CD4-positive, alpha-beta T cell (primary cell): ENCODE results near the gene CACNA2D3. TPM values are rescaled to one million over a fixed set of nuclear protein-coding genes. Genes with fewer than 3 reads are reported as not detected.

Experiments
- ATAC-seq: fragments of 200-7000 bp; cut with Tn5 transposase; one replicate; pipeline ENCODE4 v1.10.0; 2022; ENCODE audit warnings: mild to moderate bottlenecking; ENCODE audit not compliant: poor library complexity
- CTCF ChIA-PET: fragments of 350-600 bp; sonication (Branson Sonifier 250); formaldehyde crosslinking; loops from one replicate; lab custom pipeline; 2021; ENCODE audit warnings: antibody characterized with exemption, inconsistent platforms; lab: Charles Lee
- POLR2A ChIA-PET: fragments of 350-600 bp; sonication (Branson Sonifier 250); formaldehyde crosslinking; loops from one replicate; lab custom pipeline; 2021; ENCODE audit warnings: antibody characterized with exemption, inconsistent platforms; lab: Charles Lee
- DNase-seq, 14 experiments: peaks; one replicate each; pipeline ENCODE4 v3.0.0-alpha.2; 2013 to 2020; ENCODE audit warnings: mixed read lengths in 2 of 14
- H3K27ac ChIP-seq, 2 donors: one replicate each; pipeline versions ENCODE4 v1.5.1 to v1.7.0; 2013; ENCODE audit warnings: low read length in 2 of 2, low read depth in 1 of 2, mild to moderate bottlenecking in 1 of 2
- H3K27me3 ChIP-seq, 2 experiments: 1 replicate in 1 of 2; 2 replicates in 1 of 2; pipeline versions ENCODE4 v1.6.1 to v1.7.0; 2013; ENCODE audit warnings: low read length in 2 of 2, control low read depth in 1 of 2, mild to moderate bottlenecking in 1 of 2, moderate library complexity in 1 of 2; ENCODE audit not compliant: insufficient read depth in 2 of 2, control insufficient read depth in 1 of 2
- H3K36me3 ChIP-seq: one replicate; pipeline ENCODE4 v1.6.1; 2013; ENCODE audit warnings: low read length, control low read depth; ENCODE audit not compliant: insufficient read depth
- H3K4me1 ChIP-seq: one replicate; pipeline ENCODE4 v1.6.1; 2013; ENCODE audit warnings: low read length, control low read depth; ENCODE audit not compliant: insufficient read depth
- H3K4me3 ChIP-seq: one replicate; pipeline ENCODE4 v1.5.1; 2013; ENCODE audit warnings: mild to moderate bottlenecking, low read length, moderate library complexity
- H3K9me3 ChIP-seq, 2 experiments: 1 replicate in 1 of 2; 2 replicates in 1 of 2; pipeline versions ENCODE4 v1.6.1 to v1.7.0; 2013; ENCODE audit warnings: low read length in 2 of 2, mild to moderate bottlenecking in 2 of 2, control low read depth in 1 of 2, moderate library complexity in 1 of 2; ENCODE audit not compliant: control insufficient read depth in 1 of 2, insufficient read depth in 1 of 2
- H3K27ac Mint-ChIP-seq: one replicate; pipeline ENCODE4 v1.8.0; 2020; ENCODE audit warnings: mixed read lengths
- H3K27me3 Mint-ChIP-seq: one replicate; pipeline ENCODE4 v1.8.0; 2021; ENCODE audit warnings: mixed read lengths
- H3K36me3 Mint-ChIP-seq: one replicate; pipeline ENCODE4 v1.8.0; 2021; ENCODE audit warnings: low read depth, mixed read lengths
- H3K4me1 Mint-ChIP-seq: one replicate; pipeline ENCODE4 v1.8.0; 2021; ENCODE audit warnings: low read depth, mixed read lengths
- H3K4me3 Mint-ChIP-seq: one replicate; pipeline ENCODE4 v1.8.0; 2020; ENCODE audit warnings: mild to moderate bottlenecking, mixed read lengths
- H3K9me3 Mint-ChIP-seq: one replicate; pipeline ENCODE4 v1.8.0; 2020; ENCODE audit warnings: mixed read lengths
- CTCF ChIP-seq: fragments of 200-600 bp; IDR thresholded peaks from one replicate; pipeline ENCODE4 v1.8.0; 2022; ENCODE audit warnings: antibody characterized with exemption, mild to moderate bottlenecking
- intact Hi-C, 2 experiments: fragments of 100-400 bp; cut with DNase I in 1 of 2; cut with micrococcal nuclease in 1 of 2; formaldehyde crosslinking; loops; one replicate each; pipeline versions ENCODE4 v1.15.1 to v1.9.0; 2023 to 2025; cut with DNase I, micrococcal nuclease
- total RNA-seq, 174 experiments: library from RNA in 2 of 174; stranded (reverse) in 2 of 174; gene quantifications; one replicate each; pipeline ENCODE4 v1.2.3 and lab custom pipeline; 2021 to 2026

Gene CACNA2D3
- total RNA-seq, 2 experiments from 2014 or later: 0.08 TPM; not detected in 1

- no peaks in the 10 kb centered on the region for H3K27me3 Mint-ChIP-seq
- H3K27ac Mint-ChIP-seq: no peak overlapping the region
- no peak for TF ChIP-seq CTCF
- ATAC-seq: no peak
- H3K4me1 Mint-ChIP-seq: no peaks in the 10 kb centered on the region
- no peak overlapping the region for H3K27ac ChIP-seq
- no peak overlapping the region for H3K4me3 Mint-ChIP-seq
- no peak overlapping the region for H3K4me3 ChIP-seq
- intact Hi-C loops: no loop called here
- no peaks in the 10 kb centered on the region for H3K36me3 ChIP-seq
- ChIA-PET CTCF (no interaction called here), POLR2A (no interaction called here)
- H3K4me1 ChIP-seq: no peaks in the 10 kb centered on the region
- no peaks in the 10 kb centered on the region for H3K27me3 ChIP-seq
- peaks cover 0 to 10% of the 10 kb centered on the region in 2 experiments for H3K9me3 ChIP-seq
- no peak for DNase-seq
- no peaks in the 10 kb centered on the region for H3K9me3 Mint-ChIP-seq
- no peaks in the 10 kb centered on the region for H3K36me3 Mint-ChIP-seq
These were observed 878.2 kb downstream of the CACNA2D3 start for GRCh38 chr3:55000546-55000945.

GRCh38 chr3:55000953-55001352 lies 878.6 kb downstream of the CACNA2D3 start:
- no peak overlapping the region for H3K4me3 ChIP-seq
- H3K4me1 Mint-ChIP-seq: no peaks in the 10 kb centered on the region
- no peaks in the 10 kb centered on the region for H3K36me3 Mint-ChIP-seq
- no peaks in the 10 kb centered on the region for H3K36me3 ChIP-seq
- H3K9me3 ChIP-seq: peaks cover 0 to 10% of the 10 kb centered on the region in 2 experiments
- no peak overlapping the region for H3K27ac ChIP-seq
- no peaks in the 10 kb centered on the region for H3K4me1 ChIP-seq
- ChIA-PET CTCF (no interaction called here), POLR2A (no interaction called here)
- H3K9me3 Mint-ChIP-seq: no peaks in the 10 kb centered on the region
- no peak for DNase-seq
- H3K27ac Mint-ChIP-seq: no peak overlapping the region
- no peak overlapping the region for H3K4me3 Mint-ChIP-seq
- no peak for ATAC-seq
- H3K27me3 ChIP-seq: no peaks in the 10 kb centered on the region
- intact Hi-C loops: no loop called here
- TF ChIP-seq CTCF: no peak
- peaks cover under 1% of the 10 kb centered on the region for H3K27me3 Mint-ChIP-seq

GRCh38 chr3:55002416-55002930 lies 880.1 kb downstream of the CACNA2D3 start:
- Mint-ChIP-seq H3K4me3 (no peak overlapping the region), H3K9me3 (no peaks in the 10 kb centered on the region), H3K27ac (no peak overlapping the region), H3K36me3 (no peaks in the 10 kb centered on the region), H3K27me3 (peaks cover 7% of the 10 kb centered on the region), H3K4me1 (no peaks in the 10 kb centered on the region)
- POLR2A ChIA-PET: no interaction called here
- DNase-seq (no peak), ATAC-seq (no peak)
- H3K27me3 ChIP-seq: no peaks in the 10 kb centered on the region
- H3K36me3 ChIP-seq: no peaks in the 10 kb centered on the region
- CTCF ChIA-PET: no interaction called here
- no peak overlapping the region for H3K27ac ChIP-seq
- no peak overlapping the region for H3K4me3 ChIP-seq
- intact Hi-C loops: no loop called here
- peaks cover 0 to 13% of the 10 kb centered on the region in 2 experiments for H3K9me3 ChIP-seq
- no peaks in the 10 kb centered on the region for H3K4me1 ChIP-seq
- TF ChIP-seq CTCF: no peak
